Lung microvascular endothelial cell (primary cell): Measurements from ENCODE around the gene RPS3. TPM values are rescaled to one million over a fixed set of nuclear protein-coding genes. Genes with fewer than 3 reads are reported as not detected.

ENCODE experiments used
- total RNA-seq: library from RNA; depleted of rRNA; stranded (reverse); fragments of >200 nt; gene quantifications from 2 replicates; pipeline ENCODE4 v1.2.1, GENCODE V29; 2014

RPS3 gene
- total RNA-seq, 1 donor from 2014 or later: 2,243 TPM

Other genes starting within 250 kb of the RPS3 start
- 1.7 and 10.7 TPM in 2 replicates for gene SLCO2B1, start 248.4 kb upstream of the RPS3 start, total RNA-seq
- not detected in 2 replicates for gene TPBGL, start 158.7 kb upstream of the RPS3 start, total RNA-seq
- 153 and 191 TPM in 2 replicates for gene ARRB1, start 47.9 kb upstream of the RPS3 start, total RNA-seq
- 1.6 and 1.7 TPM in 2 replicates for gene KLHL35, start 33.7 kb downstream of the RPS3 start, total RNA-seq
- gene GDPD5, start 126.4 kb downstream of the RPS3 start, total RNA-seq: 14.2 and 15.9 TPM in 2 replicates
- 211 and 279 TPM in 2 replicates for gene SERPINH1, start 162.7 kb downstream of the RPS3 start, total RNA-seq